Ammon's horn (tissue), 1 donor: Measurements from ENCODE around the gene GHRH.

Experiments used
- DNase-seq: peaks from one replicate; pipeline ENCODE4 v3.0.0-alpha.2; 2016; ENCODE audit warnings: low spot score

The GHRH gene

DNA sequence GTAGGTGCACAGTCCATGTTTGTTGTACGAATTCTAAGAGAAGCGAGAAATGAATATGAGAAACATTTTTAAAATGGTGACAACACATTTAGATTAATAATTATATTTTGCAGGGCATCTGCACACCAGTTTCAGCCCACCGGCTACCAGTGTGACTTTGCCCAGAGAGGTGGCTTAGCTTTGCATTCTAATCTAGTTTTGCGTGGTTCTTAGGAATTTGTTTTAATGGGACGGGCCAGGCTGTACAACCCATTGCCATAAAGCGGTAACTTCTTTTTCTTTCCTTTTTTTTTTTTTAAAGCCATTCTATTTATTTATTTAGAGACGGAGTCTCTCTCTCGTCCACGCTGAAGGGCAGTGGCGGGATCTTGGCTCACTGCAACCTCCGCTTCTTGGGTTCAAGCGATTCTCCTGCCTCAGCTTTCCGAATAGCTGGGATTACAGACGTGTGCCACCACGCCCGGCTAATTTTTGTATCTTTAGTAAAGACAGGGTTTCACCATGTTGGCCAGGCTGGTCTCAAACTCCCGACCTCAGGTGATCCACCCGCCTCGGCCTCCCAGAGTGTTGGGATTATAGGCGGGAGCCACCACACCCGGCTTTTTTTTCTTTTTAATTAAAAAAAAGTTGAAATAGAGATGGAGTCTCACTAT is 28.7 kb upstream of the GHRH start:
- DNase-seq, result no peak

- no peak for DNase-seq
Measured at GRCh38 chr20:37288091-37288490, 26.5 kb upstream of the GHRH start.

GRCh38 chr20:37285664-37286374 is 24.2 kb upstream of the GHRH start:
- DNase-seq, result no peak

DNA sequence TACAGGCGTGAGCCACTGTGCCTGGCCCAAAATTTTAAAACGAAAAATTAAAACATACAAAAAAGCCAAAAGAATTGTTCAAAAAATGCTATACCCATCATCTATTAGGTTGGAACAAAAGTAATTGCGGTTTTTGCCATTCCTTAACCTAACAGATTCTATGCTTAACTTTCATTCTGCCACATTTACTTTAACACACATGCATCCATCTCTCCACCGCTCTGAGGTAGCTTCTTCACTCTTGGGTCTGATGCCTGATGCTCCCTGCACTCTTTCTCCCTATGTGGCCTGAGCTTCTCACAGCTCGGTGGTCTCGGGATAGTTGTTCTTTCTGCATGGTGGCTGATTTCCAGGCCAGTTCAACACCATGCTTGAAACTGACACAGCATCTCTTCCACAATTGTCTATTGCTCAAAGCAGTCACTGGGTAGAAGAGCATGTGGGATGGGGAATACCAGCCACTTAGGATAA is 23.1 kb upstream of the GHRH start:
- DNase-seq, result no peak

DNA sequence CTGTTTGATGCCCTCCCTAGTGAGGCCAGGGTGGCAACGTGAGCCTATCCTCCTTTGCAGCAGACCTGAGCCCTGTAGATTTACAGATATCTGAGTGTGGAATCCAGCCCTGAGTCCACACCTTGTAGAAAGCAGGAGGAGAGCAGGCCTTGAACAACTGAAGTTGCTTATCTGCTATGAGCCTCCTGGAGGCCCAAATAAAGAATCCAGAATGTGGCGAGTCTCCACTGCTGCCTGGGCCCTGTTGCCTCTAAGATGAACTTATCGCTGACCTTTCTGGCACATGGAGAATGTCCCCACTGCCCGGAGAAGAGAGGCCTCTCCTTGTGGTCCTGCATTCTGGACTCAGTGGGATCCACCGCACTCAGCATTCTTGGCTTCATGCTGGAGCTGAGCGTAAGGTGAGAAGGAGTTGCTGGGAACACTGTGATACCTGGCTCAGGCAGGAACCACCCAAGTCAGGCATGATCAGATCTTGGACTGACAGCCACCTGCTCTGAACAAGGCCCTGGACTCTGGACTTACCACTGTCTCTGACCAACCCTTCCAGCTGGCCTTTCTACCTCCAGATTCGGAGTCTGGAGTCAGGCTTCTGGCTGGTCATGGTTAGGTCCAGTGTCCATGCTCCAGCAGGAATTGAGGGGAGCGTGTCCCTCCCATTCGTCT is 22.0 kb upstream of the GHRH start:
- DNase-seq, result no peak

DNA sequence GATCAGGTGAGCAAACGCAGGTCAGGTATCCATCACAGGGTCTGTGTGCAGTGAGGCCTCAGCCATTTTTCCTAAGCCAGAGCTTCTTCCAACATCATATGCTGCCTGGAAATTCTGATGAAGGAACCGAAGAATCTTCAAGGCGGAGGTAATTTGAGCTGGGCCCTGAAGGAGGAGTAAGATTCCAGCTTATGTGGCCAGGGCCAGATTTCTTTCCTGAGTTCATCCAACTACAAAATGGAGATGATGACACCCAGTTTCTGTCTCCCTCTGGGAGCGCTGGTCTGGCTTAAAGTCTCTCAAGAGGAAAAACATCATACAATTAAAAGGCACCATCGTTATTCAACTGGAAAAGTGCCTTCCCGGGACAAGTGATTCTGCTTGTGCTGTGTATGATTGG is 20.9 kb upstream of the GHRH start:
- DNase-seq, result no peak

DNA sequence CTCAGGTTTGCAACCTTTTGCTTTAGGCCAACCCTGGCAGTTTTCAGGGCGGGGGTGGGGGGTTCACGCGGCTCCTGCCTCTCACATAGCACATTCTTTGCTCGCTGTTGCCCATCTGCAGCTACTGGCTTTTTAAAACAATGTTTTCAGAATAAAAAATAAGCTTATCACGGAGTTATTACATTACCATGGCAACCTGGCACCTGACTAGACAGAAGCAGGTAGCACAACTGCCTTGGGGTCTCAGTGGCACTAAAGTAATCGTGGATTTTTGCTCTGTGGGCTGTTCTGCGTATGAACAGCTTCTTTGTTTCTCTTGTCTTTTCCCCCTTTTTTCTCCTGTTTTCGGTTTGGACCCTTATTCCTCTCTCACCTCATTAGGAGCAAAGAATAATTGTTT is 18.8 kb upstream of the GHRH start:
- DNase-seq, result no peak

DNA sequence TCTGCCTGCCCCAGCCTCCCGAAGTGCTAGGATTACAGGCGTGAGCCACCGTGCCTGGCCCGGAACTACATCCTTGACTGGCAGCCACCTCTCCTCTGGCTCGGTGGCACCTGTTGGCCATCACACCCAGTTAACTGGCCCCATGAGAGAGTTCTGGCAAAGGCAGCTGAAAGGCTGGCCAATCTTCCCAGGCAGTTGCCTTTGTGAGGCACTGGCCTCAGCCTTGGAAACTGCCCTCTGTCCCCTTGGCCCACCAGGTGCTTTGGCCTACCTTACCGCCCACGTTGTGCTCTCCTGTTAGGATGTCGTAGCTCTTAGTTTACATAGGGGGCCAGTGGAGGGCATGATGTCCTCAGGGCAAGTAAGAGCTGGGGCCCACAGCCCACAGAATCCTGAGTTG is 18.2 kb upstream of the GHRH start:
- DNase-seq, result no peak

GRCh38 chr20:37278966-37279590 is 17.5 kb upstream of the GHRH start:
- no peak for DNase-seq

DNA sequence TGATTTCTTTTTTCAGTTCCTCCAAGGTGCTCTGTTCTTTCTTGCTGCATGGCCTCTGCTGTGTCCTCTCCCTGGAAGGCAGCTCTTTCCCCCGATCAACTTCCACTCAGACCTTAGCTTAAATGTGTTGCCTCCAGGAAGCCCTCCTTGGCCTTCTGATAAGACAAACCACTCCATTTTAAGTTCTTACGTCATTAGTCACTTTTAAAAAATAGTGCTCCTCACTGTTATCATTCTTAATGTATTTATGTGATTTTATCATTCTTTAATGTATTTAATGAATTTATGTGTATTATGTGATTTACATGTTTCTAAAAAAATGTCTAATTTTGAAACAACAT is 15.6 kb upstream of the GHRH start:
- DNase-seq, result no peak

DNA sequence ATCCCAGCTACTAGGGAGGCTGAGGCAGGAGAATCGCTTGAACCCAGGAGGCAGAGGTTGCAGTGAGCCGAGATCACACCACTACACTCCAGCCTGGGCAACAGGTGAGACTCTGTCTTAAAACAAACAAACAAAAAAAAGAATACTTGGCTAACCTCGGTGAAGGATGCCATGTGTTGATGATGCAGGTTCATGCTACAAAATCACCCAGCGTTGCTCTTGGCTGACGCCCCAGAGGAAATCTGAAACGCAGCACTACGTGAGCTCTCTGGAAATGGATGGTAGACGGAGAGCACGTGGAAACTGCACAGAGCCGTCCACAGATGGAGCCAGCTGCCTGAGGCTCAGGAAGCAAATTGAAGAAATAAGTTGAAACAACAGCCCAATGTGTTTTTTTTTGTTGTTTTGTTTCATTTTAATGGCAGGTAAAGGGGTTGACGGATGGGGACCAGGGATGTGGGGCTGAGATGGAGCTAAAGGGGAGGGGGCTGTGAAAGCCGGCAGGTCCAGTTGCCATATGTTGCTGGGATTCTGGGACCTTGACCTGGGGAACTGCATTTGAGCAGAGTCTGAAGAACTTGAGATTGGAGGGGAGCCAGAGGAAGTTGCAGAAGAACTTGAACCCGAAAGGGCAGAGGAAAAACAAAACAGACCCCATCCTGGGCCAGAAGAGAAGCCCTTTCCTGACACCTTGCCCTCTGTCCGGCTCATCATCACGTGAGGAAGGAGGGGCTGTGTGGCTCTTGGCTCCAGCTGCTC is 15.1 kb upstream of the GHRH start:
- DNase-seq, result peak; percentile 62

- no peak for DNase-seq
Measured at GRCh38 chr20:37274851-37275524, 13.4 kb upstream of the GHRH start.

DNA sequence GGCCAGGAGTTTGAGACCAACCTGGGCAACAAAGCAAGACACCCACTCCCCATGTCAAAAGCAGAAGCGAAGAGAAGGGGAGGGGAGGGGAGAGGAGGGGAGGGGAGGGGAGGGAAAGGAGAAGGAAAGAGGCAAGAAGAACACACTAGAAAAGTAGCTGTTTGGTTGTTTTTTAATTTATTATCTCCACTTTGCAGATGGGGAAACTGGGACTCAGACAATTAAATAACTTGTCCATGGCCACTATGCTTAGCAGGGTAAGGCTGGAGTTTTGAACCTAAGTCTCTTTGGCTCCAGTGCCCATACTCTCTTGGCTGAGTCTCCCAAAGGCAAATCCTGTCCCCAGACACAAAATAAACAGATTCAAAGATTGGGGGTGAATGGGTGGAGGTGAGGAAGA is 12.4 kb upstream of the GHRH start:
- DNase-seq, result no peak

GRCh38 chr20:37271421-37271768 is 9.8 kb upstream of the GHRH start:
- DNase-seq, result no peak

DNA sequence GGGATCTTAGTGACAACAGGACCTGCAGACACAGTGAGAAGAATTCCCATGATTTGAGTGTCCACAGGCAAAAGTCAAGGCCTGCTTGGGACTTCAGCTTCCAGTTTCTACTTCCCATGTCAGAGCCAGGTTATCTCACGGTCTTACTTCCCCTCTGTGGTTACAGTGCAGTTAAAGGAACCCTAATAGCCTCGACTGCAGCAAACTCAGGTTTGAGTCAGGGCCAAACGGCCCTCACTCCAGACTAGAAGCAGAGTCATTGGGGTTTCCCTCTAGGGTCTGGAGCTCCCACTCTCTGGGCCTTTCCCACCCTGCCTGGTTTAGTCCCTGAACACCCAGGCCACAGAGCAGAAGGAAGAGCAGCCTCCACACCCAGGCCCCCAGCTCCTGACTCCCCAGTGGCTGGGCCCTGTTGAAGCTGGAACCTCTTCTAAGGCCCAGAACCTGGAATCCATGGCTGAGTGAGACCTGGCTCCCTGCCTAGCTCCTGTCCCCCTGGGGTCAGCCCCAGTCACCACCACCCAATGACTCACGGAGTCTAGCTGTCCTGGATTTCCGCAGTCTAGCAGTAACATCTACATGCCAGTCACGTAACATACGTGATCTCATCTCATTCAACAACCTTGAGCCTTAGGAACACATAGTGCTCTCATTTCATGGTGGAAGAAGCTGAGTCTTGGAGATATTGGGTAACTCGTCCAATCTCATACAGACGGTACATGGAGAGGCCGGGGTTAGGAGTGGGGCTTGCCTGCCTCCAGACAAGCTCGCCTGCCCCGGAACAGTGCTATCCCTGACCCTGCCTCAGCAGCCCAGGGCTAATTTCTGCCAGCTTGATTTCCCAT is 9.2 kb upstream of the GHRH start:
- peak; percentile 60 for DNase-seq

- DNase-seq, result peak; percentile 67
Measured at GRCh38 chr20:37267667-37268313, 6.2 kb upstream of the GHRH start.

- no peak for DNase-seq
Measured at GRCh38 chr20:37266940-37267666, 5.5 kb upstream of the GHRH start.

DNA sequence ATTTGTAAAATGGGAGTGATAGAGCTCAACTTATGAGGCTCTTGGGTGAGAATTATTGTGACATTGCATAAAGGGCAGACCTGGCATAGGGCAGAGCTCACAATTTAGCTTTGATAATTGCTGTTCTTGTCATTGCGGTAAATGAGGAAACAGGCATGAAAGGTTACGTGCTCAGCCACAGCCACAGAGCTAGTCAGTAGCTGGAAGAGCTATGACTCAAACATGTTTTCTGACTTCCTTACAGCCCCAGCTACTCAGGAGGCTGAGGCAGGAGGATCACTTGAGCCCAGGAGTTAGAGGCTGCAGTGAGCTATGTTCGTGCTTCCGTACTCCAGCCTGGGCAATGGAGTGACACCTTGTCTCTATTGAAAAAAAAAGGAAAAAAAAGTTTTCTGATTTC is 3.5 kb upstream of the GHRH start:
- no peak for DNase-seq

- DNase-seq, result no peak
Measured at GRCh38 chr20:37263686-37264085, 2.1 kb upstream of the GHRH start.

GRCh38 chr20:37262505-37262904 is 891 bp upstream of the GHRH start:
- DNase-seq, result no peak
